ENCODE results near the gene FOLR1.
"Not testable (repeated sequence)": the region's sequence is repeated elsewhere in the genome, so short reads cannot be mapped to it uniquely, and the experiment has no call there.

Gene FOLR1

DNA sequence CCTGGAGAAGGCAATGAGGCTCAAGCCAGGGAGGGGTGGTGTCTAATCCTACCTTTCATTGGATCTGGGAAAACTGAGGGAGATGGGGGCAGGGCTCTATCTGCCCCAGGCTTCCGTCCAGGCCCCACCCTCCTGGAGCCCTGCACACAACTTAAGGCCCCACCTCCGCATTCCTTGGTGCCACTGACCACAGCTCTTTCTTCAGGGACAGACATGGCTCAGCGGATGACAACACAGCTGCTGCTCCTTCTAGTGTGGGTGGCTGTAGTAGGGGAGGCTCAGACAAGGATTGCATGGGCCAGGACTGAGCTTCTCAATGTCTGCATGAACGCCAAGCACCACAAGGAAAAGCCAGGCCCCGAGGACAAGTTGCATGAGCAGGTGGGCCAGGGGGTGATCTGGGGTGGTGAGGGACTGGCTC lies at the start of gene FOLR1:
Gene FOLR1 (plus strand): TSS at position 180 of the 421 bp plus-strand sequence. CDS start 34 bp downstream, at position 214.
- no peak for TF ChIP-seq POLR2A (IDR thresholded peaks at IDR 0.05; ENCODE audit: low read depth, low read length)
- DNase-seq (ENCODE audit: insufficient read length, low spot score) (no peak), FAIRE-seq (no peak)

DNA sequence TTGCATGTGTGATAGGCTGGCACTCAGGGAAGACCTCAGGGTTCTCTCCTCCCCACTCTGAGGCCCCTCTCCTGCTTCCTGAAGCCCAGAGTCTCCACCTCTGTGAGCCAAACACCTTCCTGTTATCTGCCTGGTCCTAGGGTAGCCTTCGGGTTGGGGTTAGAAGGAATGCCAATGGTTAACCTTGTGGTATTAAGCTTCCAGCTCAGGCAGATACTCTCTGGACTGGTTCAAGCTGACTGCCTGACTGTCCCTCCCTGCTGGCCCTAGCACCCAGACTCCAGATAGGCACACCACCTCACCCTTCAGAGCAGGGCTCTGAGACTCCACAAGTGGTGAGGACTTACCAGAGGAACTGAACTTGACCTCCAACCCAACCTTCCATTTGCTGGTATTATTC lies 49.4 kb upstream of the FOLR1 start:
- not testable (repeated sequence) for FAIRE-seq; DNase-seq (ENCODE audit: insufficient read length, low spot score)

DNA sequence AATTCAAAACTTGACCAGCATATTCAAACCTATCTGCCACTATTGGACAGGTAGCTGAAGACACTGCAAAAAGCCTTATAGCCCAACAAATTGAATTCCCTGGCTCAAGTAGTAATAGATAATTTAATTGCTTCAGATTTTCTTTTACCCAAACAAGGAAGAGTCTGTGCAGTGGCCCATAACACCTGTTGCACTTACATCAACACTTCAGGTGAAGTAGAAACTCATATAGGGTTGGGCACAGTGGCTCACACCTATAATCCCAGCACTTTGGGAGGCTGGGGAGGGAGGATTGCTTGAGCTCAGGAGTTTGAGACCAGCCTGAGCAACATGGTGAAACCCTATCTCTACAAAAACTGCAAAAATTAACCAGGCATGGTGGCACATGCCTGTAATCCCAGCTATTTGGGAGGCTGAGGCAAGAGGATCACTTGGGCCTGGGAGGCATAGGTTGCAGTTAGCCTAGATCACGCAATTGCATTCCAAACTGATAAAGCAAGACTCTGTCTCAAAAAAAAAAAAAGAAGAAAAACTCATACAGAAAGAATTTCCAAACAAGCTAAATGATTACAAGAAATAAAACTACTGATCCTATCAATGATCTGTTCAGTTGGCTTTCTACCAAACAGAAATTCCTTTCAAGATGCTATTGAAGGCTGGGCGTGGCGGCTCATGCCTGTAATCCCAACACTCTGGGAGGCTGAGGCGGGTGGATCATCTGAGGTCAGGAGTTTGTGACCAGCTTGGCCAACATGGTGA lies 47.0 kb upstream of the FOLR1 start:
- FAIRE-seq (no peak), DNase-seq (ENCODE audit: insufficient read length, low spot score) (no peak)
- TF ChIP-seq POLR2A (IDR thresholded peaks at IDR 0.05; ENCODE audit: low read depth, low read length): no peak

DNA sequence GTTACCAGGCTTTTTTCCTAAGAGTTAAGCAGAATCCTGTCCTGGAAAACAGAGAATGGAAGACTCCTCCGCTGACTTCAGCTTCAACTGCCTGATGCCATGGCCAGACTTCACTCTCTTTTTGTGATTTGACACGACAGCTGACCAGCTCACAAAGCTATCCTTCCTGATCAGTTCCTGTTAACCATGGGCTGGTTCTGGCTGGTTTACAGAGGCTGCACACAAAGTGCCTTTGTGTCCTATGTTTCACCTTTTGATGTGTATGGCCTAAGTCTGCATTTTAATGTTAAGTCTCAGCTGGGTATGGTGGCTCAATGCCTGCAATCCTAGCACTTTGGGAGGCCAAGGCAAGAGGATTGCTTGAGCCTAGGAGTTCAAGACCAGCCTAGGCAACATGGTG lies 45.3 kb upstream of the FOLR1 start:
- TF ChIP-seq POLR2A (IDR thresholded peaks at IDR 0.05; ENCODE audit: low read depth, low read length): no peak
- no peak for DNase-seq (ENCODE audit: insufficient read length, low spot score)
- no peak for FAIRE-seq

DNA sequence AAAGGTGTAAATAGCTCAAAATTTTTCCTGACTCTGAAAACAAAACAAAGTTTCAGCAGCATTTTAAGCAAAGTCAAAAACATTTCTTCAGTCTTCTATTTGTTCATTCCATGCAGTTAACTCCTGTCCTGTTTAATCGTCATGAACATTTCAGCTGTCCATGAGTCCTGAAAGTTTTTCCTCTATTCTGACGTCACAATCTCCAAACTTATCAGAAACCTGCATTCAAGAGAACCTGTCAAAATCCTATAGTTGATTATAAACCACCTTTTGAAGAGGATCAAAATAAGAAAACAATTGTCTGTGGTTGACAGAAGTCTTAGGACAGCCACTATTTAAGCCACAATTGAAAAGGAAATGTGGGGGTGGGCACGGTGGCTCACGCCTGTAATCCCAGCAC lies 41.1 kb upstream of the FOLR1 start:
- DNase-seq (ENCODE audit: insufficient read length, low spot score) (no peak), FAIRE-seq (no peak)
- no peak for TF ChIP-seq POLR2A (IDR thresholded peaks at IDR 0.05; ENCODE audit: low read depth, low read length)

DNA sequence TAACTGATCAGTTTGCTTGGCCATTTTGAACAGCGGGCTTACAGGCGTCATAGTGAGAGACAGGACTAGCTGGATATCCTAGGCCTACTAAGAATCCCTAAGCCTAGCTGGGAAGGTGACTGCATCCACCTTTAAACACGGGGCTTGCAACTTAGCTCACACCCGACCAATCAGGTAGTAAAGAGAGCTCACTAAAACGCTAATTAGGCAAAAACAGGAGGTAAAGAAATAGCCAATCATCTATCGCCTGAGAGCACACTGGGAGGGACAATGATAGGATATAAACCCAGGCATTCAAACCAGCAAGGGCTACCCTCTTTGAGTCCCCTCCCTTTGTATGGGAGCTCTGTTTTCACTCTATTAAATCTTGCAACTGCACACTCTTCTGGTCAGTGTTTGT lies 38.1 kb upstream of the FOLR1 start:
- FAIRE-seq; DNase-seq (ENCODE audit: insufficient read length, low spot score): not testable (repeated sequence)

DNA sequence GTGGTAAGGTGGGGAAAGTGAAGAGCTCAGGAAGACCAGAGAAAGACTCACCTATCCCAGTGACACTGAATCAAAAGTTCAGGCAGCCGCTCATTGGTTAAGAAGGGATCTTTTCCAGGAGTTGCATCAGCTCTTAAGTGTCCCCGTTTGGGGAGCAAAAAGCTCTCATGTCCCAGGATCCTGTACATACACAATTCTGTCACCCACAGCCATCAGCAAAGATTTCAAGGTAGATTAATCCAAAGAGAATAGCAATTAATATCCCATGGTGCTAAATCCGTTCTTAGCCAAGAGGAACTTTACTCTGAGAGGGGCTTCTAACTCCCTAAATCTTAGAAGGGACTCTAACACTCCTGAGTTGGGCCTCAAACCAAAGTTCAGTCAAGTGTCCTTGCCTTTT lies 37.1 kb upstream of the FOLR1 start:
- DNase-seq (ENCODE audit: insufficient read length, low spot score): no peak
- TF ChIP-seq POLR2A (IDR thresholded peaks at IDR 0.05; ENCODE audit: low read depth, low read length): no peak
- FAIRE-seq: no peak

DNA sequence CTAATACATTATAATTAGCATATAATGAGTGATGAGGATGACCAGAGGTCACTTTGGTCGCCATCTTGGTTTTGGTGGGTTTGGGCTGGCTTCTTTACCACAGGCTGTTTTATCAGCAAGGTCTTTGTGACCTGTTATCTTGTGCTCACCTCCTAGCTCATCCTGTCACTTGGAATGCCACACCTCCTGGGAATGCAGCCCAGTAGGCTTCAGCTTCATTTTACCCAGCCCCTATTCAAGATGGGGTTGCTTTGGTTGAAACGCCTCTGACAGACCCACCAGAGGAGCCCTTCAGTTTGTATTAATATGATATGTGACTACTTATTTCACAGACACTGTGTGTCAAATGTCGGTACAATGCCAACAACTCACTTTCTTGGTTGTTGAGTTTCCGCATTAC lies 36.2 kb upstream of the FOLR1 start:
- TF ChIP-seq POLR2A (IDR thresholded peaks at IDR 0.05; ENCODE audit: low read depth, low read length): no peak
- DNase-seq (ENCODE audit: insufficient read length, low spot score) (no peak), FAIRE-seq (no peak)

DNA sequence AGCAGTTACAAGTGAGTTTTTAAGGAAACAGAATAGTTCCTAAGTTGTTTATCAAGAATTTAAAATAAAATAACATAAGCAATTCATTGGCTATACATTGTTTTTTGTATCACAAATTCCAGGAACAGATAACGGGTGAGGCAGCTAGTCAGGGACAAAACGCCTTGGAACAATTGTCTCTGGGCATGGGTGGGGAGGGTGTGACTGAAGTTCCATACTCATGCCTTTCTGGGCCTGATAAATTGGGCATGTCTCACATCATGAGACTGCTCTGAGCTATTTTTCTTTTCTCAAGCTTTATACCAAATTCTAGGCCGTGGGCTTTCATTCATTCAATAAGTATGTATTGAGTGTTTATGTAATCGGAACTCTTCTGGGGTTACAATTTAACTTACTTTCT lies 34.8 kb upstream of the FOLR1 start:
- no peak for FAIRE-seq
- no peak for DNase-seq (ENCODE audit: insufficient read length, low spot score)

DNA sequence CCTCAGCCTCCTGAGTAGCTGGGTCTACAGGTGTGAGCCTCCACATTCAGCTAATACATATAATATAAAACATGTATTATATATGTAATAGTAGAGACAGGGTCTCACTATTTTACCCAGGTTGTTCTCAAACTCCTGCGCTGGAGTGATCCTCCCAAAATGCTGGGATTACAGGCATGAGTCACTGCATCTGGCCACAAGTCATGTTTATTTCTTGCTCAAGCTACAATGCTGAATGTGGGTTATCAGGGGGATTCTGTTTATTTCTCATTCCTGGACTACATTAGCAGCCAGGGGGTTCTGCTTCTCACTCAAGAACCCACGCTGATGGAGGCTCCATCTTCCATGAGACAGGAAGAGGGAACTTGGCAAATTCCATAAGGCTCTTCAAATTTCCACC lies 31.6 kb upstream of the FOLR1 start:
- FAIRE-seq: no peak
- DNase-seq (ENCODE audit: insufficient read length, low spot score): no peak
- TF ChIP-seq POLR2A (IDR thresholded peaks at IDR 0.05; ENCODE audit: low read depth, low read length): no peak

More for the DNA sequence above, 34.8 kb upstream of the FOLR1 start:
- TF ChIP-seq POLR2A (IDR thresholded peaks at IDR 0.05; ENCODE audit: low read depth, low read length): no peak

DNA sequence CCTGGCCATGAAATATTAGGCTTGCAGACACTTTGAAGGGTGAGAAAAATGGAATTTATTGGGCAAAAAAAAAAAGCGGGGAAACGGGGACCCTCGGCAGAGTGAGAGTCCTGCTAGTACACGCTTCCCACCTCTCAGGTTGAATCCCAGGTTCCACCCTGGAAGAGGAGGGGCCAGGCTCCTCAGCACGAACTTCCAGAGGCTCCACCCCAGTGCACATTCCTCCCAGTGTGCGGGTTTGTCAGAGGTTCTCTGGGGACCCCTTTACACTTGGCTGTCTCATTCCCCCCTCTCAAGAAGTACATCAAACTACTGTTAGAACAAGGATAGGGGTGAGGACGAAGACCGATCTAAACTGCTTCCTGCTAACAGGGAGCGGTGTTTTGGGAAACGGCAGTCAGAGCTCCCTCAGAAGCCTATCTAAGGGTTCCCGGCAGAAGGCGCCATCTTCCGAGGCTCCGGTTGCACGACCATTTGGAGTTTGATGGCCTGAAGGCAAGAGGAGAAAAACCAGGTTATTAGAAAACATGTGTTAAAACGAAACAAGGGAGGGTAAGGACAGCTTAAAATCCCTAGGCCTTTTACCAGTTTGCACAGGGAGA lies 28.9 kb upstream of the FOLR1 start:
- TF ChIP-seq POLR2A (IDR thresholded peaks at IDR 0.05; ENCODE audit: low read depth, low read length): no peak
- DNase-seq (ENCODE audit: insufficient read length, low spot score) (no peak), FAIRE-seq (no peak)

DNA sequence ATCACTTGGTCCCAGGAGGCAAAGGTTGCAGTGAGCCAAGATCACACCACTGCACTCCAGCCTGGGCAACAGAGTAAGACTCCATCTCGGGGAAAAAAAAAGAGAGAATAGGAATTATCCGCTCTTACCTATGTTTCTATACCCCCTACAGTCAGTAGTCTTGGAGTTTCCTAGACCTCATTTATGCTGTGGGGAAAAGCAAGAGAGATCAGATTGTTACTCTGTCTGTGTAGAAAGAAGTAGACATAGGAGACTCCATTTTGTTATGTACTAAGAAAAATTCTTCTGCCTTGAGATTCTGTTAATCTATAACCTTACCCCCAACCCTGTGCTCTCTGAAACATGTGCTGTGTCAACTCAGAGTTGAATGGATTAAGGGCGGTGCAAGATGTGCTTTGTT lies 27.8 kb upstream of the FOLR1 start:
- FAIRE-seq; DNase-seq (ENCODE audit: insufficient read length, low spot score): not testable (repeated sequence)

DNA sequence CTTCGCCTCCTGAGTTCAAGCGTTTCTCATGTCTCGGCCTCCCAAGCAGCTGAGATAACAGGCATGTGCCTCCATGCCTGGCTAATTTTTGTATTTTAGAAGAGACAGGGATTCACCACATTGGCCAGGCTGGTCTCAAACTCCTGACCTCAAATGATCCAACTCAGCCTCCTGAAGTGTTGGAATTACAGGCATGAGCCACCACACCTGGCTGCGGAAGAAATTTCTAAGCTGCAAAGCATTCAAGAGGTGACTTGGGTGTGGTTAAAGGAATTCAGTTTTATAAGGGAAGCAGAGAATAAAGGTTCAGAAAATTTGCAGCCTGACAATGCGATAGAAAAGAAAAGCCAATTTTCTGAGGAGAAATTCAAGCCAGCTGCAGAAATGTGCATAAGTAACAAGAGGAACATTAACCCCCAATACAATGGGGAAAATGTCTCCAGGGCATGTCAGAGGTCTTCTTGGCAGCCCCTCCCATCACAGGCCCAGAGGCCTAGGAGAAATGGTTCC lies 22.8 kb upstream of the FOLR1 start:
- DNase-seq (ENCODE audit: insufficient read length, low spot score); FAIRE-seq: not testable (repeated sequence)

DNA sequence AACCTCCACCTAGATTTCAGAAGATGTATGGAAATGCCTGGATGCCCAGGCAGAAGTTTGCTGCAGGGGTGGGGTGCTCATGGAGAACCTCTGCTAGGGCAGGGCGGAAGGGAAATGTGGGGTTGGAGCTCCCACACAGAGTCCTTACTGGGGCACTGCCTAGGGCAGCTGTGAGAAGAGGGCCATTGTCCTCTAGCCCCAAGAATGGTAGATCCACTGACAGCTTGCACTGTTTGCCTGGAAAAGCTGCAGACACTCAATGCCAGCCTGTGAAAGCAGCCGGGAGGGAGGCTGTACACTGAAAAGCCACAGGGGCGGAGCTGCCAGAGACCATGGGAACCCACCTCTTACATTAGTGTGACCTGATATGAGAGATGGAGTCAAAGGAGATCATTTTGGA lies 22.2 kb upstream of the FOLR1 start:
- not testable (repeated sequence) for FAIRE-seq; DNase-seq (ENCODE audit: insufficient read length, low spot score)

DNA sequence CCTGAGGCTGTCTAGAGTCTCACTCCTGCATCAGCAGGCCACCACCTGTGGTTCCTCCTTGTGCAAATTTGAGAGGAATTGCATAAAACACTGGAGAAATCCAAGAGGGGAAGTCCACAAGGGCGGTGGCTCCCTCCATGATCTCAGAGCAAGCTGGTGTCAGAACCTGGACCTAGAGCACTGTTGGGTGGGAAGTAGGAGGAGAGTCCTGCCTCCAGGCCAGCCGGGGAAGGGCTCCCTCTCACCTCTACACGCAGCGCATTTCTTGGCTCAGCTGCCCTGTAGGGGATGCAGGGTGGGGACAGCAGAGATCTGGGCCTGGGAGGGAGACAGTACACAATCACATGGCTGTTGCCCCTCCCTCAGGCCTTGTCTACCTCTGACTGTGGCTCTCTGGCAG lies 19.9 kb upstream of the FOLR1 start:
- not testable (repeated sequence) for DNase-seq (ENCODE audit: insufficient read length, low spot score); FAIRE-seq

Measured in H54 (cell line).